IPS-NIHi11 (cell line): ENCODE results near the gene MGAT2.
"Not testable (repeated sequence)": the region's sequence is repeated elsewhere in the genome, so short reads cannot be mapped to it uniquely, and the experiment has no call there.

Experiments
- DNase-seq: peaks from one replicate; pipeline ENCODE4 v3.0.0; 2012; ENCODE audit warnings: mixed read lengths, low spot score

Gene MGAT2

DNA sequence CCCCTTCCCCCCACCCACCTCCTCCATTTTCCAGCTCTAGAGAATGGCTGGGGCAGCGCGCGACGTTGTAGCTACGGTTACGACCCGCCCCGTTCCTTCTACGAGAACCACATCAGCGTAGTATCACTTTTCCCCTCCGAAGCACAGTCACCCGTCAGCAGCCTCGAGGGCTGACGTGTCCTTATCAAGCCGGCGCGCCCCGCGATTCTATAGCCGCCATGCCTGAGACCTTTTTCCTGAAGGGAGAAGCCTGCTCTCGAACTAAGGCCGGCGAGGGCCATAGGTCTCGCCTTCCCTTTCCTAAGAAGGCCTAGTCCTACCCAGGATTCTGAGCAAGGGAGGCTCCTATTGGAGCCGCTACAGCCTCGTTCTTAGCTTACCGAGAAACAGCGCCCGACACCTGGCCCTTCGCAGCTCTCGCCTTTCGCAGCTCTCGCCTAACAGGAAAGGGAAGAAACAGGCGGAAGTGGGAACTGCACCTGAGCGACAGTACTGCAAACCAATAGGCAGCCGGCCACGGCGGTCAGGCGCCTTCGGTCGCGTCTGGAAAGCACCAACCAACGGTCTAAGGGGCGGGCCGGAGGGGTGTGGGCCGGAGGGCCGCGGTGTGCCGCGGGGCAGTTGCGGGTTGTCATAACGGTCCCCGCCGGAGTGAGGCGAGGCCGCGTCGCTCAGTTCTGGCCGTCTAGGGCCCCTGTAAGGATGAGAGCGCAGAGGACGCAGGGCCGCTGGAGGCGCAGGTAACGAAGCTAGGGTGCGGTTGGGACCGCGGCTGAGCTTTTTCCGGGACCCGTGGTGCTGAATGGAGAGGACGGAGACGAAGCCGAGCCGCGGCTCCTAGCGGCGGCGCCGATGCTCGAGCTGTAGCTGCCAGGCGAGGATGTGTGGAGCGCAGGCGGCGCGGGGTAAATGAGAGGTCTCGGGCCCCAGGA is at the start of gene MGAT2, which contains the start of gene RPL36AL:
MGAT2 (plus strand) TSS at position 618 of the 932 bp plus-strand sequence. CDS start 470 bp downstream, outside the sequence.
RPL36AL (minus strand) TSS at position 445 of the 932 bp plus-strand sequence. CDS start 1,522 bp downstream, outside the sequence.
- peak; percentile 98 for DNase-seq

DNA sequence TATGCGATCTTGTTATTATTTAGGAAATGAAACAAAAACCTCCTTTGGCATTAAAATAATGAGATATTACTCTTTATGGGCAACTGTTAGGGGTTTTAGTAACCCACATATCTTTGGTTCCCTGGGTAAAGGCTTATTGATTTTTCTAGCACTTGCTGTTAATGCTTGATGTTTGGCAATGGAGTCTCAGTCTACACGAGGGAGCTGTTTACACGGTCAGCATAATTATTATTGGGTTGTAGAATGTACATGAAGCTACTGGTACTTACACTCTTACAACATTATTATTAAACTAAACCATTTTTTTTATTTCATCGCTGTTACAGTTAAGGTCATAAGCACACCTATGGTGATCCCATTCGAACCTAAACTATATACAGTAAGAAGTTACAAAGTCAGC is 46.6 kb upstream of the MGAT2 start:
- DNase-seq, result no peak

- no peak for DNase-seq
Observed at GRCh38 chr14:49578141-49578540, 42.5 kb upstream of the MGAT2 start.

DNA sequence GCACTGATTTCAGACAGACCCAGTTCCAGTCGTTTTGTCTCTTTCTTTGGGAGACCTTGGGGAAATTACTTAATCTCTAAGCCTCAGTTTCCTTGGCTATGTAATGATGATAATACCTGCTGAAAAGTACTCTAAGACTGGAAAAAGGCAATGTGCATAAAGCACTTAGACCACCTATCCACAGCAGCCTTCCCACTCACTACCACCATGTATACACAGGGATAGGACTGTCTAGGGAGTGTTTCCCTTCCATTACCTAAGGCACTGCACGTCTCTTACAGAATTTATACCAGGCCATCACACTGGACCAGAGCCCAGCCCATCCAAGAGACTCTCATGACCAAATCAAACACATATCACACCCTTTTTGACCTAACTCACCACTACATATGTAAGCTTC is 40.8 kb upstream of the MGAT2 start:
- no peak for DNase-seq

- DNase-seq, result no peak
Observed at GRCh38 chr14:49581209-49582112, 39.1 kb upstream of the MGAT2 start.

GRCh38 chr14:49582113-49582977 is 38.3 kb upstream of the MGAT2 start:
- no peak for DNase-seq

GRCh38 chr14:49583629-49584028 is 37.0 kb upstream of the MGAT2 start:
- no peak for DNase-seq

GRCh38 chr14:49584058-49584457 is 36.5 kb upstream of the MGAT2 start:
- no peak for DNase-seq

GRCh38 chr14:49584981-49585640 is 35.5 kb upstream of the MGAT2 start:
- DNase-seq, result not testable (repeated sequence)

DNA sequence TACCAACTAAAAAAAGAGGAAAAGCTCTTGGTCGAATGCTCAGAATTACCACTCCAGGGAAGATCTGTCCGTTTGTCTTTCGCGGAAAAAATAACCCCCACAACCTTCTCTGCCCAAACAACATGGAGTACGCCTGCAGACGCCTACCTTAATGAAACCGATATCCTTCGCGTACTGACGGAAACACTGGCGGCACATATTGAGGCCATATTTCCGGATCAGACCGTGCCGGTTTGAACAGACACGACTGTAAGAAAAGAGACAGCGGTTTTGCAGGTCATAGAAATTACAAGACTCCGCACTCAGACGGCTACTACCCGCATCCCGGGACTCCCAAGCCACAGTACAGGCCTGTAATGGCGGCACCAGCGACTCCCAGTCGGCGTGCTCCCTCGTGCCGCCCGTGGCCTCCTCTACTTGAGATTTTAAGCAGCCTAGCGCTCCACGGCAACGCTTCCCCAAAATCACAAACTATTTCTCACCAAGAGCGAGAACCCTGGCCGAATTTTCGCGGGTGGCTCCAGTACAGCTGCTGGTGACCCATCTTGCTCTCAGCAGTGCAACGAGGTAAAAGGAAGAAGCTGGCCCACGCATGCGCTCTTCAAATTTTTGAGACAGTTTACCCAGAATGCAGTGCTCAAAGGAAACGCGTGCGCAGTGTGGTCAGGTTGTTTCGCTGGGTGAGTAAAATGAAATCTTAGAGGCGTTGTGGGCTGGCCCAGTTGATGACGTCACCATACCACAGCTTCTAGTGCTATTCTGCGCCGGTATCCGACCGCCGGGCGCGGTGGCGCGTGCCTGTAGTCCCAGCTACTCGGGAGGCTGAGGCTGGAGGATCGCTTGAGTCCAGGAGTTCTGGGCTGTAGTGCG is 34.6 kb upstream of the MGAT2 start, which contains the start of gene RPS29:
RPS29 (minus strand) TSS at position 578 of the 870 bp plus-strand sequence; CDS start at position 544, 34 bp downstream.
- peak; percentile 92 for DNase-seq

DNA sequence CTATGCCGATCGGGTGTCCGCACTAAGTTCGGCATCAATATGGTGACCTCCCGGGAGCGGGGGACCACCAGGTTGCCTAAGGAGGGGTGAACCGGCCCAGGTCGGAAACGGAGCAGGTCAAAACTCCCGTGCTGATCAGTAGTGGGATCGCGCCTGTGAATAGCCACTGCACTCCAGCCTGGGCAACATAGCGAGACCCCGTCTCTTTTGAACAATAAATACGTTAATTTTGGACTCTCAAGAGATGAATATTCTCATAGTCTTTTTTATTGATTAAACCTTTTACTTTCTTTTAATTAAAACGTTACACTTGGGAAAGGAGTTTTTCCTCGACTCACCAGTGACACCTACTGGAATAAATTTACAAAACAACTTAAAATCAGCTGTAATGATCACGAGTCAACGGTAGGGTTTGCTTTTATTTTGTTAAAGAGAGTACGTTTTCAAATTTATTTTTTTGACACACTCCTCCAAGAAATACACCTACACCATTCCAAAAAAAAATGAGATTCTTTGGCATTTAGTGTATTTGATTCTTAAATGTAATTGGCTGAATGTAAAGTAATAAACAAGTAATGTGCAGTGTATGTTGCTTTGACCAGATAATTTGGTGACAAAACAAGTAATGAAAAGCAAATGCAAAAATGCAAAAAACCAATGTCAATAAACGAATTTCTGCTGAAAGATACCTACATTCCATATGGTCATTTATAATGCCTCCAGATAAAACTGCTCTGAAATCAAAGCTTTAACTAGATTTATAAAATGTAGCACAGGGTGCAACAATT is 33.7 kb upstream of the MGAT2 start:
- DNase-seq, result peak; percentile 26

DNA sequence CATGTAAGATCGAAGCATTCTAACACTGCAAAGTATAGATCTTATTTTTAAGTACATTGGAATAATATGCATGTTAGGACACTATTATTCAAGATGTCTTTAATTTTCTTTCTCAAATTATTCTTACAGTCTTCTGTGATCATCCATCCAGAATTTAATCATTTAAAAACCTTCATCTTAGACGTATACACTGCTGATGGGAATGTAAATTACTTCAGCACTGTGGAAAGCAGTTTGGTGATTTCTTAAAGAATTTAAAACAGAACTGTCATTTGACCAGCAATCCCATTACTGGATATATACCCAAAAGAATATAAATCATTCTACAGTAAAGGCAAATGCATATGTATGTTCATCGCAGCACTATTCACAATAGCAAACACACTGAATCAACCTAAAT is 31.2 kb upstream of the MGAT2 start:
- DNase-seq, result no peak

GRCh38 chr14:49593016-49593415 is 27.6 kb upstream of the MGAT2 start:
- no peak for DNase-seq

DNA sequence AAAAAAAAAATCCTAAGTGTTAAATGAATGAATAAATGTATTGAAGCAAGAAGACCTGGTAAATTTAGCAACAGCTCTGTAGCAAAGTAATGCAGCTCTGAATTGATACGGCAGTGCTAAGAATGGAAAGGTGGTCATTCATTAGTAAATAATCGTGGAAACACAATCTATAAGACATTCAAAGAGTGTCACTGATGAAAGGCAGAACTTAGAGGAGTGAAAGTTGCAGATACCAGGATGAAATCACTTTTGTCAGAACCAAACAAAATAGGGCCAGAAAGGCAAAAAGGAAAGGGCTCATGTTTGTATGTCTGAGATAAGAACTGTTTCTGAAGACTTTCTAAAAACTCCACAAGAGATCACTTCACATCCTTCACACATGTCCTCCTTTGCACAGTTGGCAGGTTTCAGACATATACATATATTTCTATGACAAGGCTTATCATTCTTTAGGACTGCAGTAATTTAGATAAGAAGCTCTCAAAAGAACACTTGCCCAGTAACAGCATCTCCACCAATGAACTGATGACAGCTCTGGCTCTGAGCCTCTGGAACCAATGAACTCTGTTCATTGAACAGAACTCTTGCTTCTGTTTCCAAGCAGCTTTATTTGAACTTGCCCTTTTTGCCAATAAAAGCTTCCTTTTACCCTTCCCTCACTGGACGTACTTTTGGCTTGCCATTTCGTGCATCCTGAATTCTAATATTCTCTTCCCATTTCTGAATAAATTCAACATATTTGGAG is 26.1 kb upstream of the MGAT2 start:
- no peak for DNase-seq

DNA sequence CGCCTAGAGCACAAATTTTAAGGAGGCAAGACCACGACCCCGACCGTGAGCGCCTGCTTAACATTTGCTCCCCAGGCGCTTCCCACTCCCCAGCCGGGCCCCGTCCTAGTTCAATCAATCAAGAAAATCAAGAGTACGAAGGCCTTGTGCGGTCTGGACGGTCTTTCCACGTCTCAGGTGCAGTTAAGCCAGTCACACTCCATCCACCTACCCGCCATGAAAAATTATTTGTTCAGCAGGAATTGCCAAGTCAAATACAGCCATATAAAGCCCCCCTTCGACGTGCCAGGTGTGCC is 22.5 kb upstream of the MGAT2 start:
- DNase-seq, result peak; percentile 31

- peak; percentile 73 for DNase-seq
Observed at GRCh38 chr14:49598485-49599300, 21.9 kb upstream of the MGAT2 start, which contains the start of gene LRR1. Gene LRR1 (plus strand): TSS chr14:49598940. CDS start chr14:49599021, 81 bp downstream.

DNA sequence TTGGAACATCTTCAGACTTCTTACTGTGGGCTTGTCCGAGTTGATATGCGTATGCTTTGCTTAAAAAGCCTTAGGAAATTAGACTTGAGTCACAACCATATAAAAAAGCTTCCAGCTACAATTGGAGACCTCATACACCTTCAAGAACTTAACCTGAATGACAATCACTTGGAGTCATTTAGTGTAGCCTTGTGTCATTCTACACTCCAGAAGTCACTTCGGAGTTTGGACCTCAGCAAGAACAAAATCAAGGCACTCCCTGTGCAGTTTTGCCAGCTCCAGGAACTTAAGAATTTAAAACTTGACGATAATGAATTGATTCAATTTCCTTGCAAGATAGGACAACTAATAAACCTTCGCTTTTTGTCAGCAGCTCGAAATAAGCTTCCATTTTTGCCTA is 13.0 kb upstream of the MGAT2 start:
- no peak for DNase-seq

GRCh38 chr14:49612251-49612650 is 8.3 kb upstream of the MGAT2 start:
- DNase-seq, result no peak
